HepG2 (cell line): Measurements from ENCODE around the gene AGT. TPM values are rescaled to one million over a fixed set of nuclear protein-coding genes. Genes with fewer than 3 reads are reported as not detected.
A peak's percentile ranks its signal among the peaks of the same experiment; 100 is the strongest.

Source experiments
- ARNT ChIP-seq: fragments of 450-650 bp; IDR thresholded peaks from 2 replicates; pipeline ENCODE4 v1.6.1; 2017
- ATF1 ChIP-seq: IDR thresholded peaks from 2 replicates; pipeline ENCODE4 v1.6.1; 2016; ENCODE audit warnings: mild to moderate bottlenecking, control low read depth
- CEBPZ ChIP-seq: IDR thresholded peaks from 2 replicates; pipeline ENCODE4 v1.6.1; 2012; ENCODE audit warnings: low read length, improper control_type of control experiment
- DMTF1 ChIP-seq: sonication (generic); formaldehyde crosslinking; IDR thresholded peaks from 2 replicates; pipeline ENCODE4 v1.4.0; 2020; ENCODE audit warnings: mild to moderate bottlenecking, missing genetic modification reagents
- GABPA ChIP-seq, 2 experiments: IDR thresholded peaks; 2 replicates each; pipeline ENCODE4 v1.6.1; 2011 to 2016; ENCODE audit warnings: low read depth in 2 of 2, low read length in 1 of 2, missing biosample characterization in 1 of 2, missing genetic modification characterization in 1 of 2
- HNF4A ChIP-seq: sonication (generic); formaldehyde crosslinking; IDR thresholded peaks from 2 replicates; pipeline ENCODE4 v1.4.0; 2020; ENCODE audit warnings: missing genetic modification reagents
- MZF1 ChIP-seq: sonication (generic); formaldehyde crosslinking; IDR thresholded peaks from 2 replicates; pipeline ENCODE4 v1.8.1; 2023; ENCODE audit warnings: mild to moderate bottlenecking, missing genetic modification reagents, borderline replicate concordance
- PPARG ChIP-seq: conservative IDR thresholded peaks from 2 replicates; pipeline ENCODE4 v1.6.1; 2016; ENCODE audit warnings: missing biosample characterization, missing genetic modification reagents
- RELA ChIP-seq: sonication (generic); formaldehyde crosslinking; IDR thresholded peaks from 2 replicates; pipeline ENCODE4 v1.4.0; 2020; ENCODE audit warnings: missing genetic modification reagents
- SALL1 ChIP-seq: sonication (generic); formaldehyde crosslinking; IDR thresholded peaks from 2 replicates; pipeline ENCODE4 v1.8.0; 2022; ENCODE audit warnings: mild to moderate bottlenecking, missing genetic modification reagents
- SIX4 ChIP-seq: sonication (generic); formaldehyde crosslinking; IDR thresholded peaks from 2 replicates; pipeline ENCODE4 v1.4.0; 2020; ENCODE audit warnings: missing genetic modification reagents
- SNRNP70 ChIP-seq: fragments of 200-400 bp; formaldehyde crosslinking; IDR thresholded peaks from 2 replicates; pipeline ENCODE4 v1.6.1; 2017; ENCODE audit warnings: mild to moderate bottlenecking, low read depth, low read length, moderate library complexity
- SRY ChIP-seq: sonication (generic); formaldehyde crosslinking; IDR thresholded peaks from 2 replicates; pipeline ENCODE4 v1.8.0; 2022; ENCODE audit warnings: mild to moderate bottlenecking, missing genetic modification reagents
- STAT6 ChIP-seq: sonication (generic); formaldehyde crosslinking; IDR thresholded peaks from 2 replicates; pipeline ENCODE4 v1.4.0; 2020; ENCODE audit warnings: missing genetic modification reagents, mild to moderate bottlenecking, borderline replicate concordance
- TP53 ChIP-seq: sonication (generic); formaldehyde crosslinking; conservative IDR thresholded peaks from 2 replicates; pipeline ENCODE4 v1.4.0; 2020; ENCODE audit warnings: missing genetic modification reagents
- YY1 ChIP-seq: IDR thresholded peaks from 2 replicates; pipeline ENCODE4 v1.6.1; 2011; ENCODE audit warnings: low read length, low read depth, moderate library complexity, mild to moderate bottlenecking; ENCODE audit not compliant: insufficient read depth, insufficient replicate concordance
- ZFP1 ChIP-seq: IDR thresholded peaks from 2 replicates; pipeline ENCODE4 v1.6.1; 2016
- ZNF143 ChIP-seq: sonication (generic); formaldehyde crosslinking; IDR thresholded peaks from 2 replicates; pipeline ENCODE4 v1.4.0; 2020; ENCODE audit warnings: missing genetic modification reagents
- ZNF253 ChIP-seq: sonication (generic); formaldehyde crosslinking; IDR thresholded peaks from 2 replicates; pipeline ENCODE4 v1.8.0; 2022; ENCODE audit warnings: mild to moderate bottlenecking, missing genetic modification reagents, borderline replicate concordance
- ZNF572 ChIP-seq: sonication (generic); formaldehyde crosslinking; IDR thresholded peaks from 2 replicates; pipeline ENCODE4 v1.5.1; 2020; ENCODE audit warnings: mild to moderate bottlenecking, missing genetic modification reagents
- ZNF737 ChIP-seq: sonication (generic); formaldehyde crosslinking; IDR thresholded peaks from 2 replicates; pipeline ENCODE4 v1.5.0; 2020; ENCODE audit warnings: missing genetic modification reagents, mild to moderate bottlenecking, borderline replicate concordance
- ZNF891 ChIP-seq: sonication (generic); formaldehyde crosslinking; IDR thresholded peaks from 2 replicates; pipeline ENCODE4 v1.5.0; 2020; ENCODE audit warnings: mild to moderate bottlenecking, missing genetic modification reagents
- ZSCAN12 ChIP-seq: sonication (generic); formaldehyde crosslinking; IDR thresholded peaks from 2 replicates; pipeline ENCODE4 v1.9.0; 2021; ENCODE audit warnings: mild to moderate bottlenecking, missing genetic modification reagents
- polyA plus RNA-seq, 8 experiments: library from polyadenylated mRNA; depleted of rRNA in 3 of 8; stranded (reverse) in 7 of 8; unstranded in 1 of 8; fragments of >200 nt; fragmentation: Illumina TruSeq in 4 of 8; extraction: Trizol in 4 of 8; gene quantifications; 2 replicates each; pipeline versions ENCODE4 v1.2.1 to v1.2.3, GENCODE V29; 2011 to 2016; ENCODE audit warnings: low read depth in 4 of 8, missing spikeins in 1 of 8, mixed read lengths in 1 of 8; ENCODE audit not compliant: insufficient read depth in 1 of 8
- total RNA-seq, 5 experiments: library from RNA; depleted of rRNA; stranded (reverse); fragments of >200 nt; fragmentation: Illumina TruSeq; extraction: Trizol; gene quantifications; 2 replicates each; pipeline ENCODE4 v1.2.3, GENCODE V29; 2016; ENCODE audit warnings: low read depth in 1 of 5

AGT gene
- total and polyA plus RNA-seq, 2 of the 13 experiments (the other 11 are each of a cell fraction or from before 2014, with no cell fraction given): 892 to 2,071 TPM

- peak; percentile 76 for TF ChIP-seq SRY (CRISPR knock-in tag)
- TF ChIP-seq DMTF1 (CRISPR knock-in tag): no peak
- no peak for TF ChIP-seq SNRNP70
- TF ChIP-seq PPARG (CRISPR knock-in tag): peak; percentile 94
- TF ChIP-seq ZSCAN12 (CRISPR knock-in tag): no peak
- TF ChIP-seq MZF1 (CRISPR knock-in tag): no peak
- TF ChIP-seq ARNT: no peak
- peak; percentile 82 for TF ChIP-seq SIX4
- no peak; the same call in 1 of the 2 replicates for TF ChIP-seq TP53 (CRISPR knock-in tag)
- TF ChIP-seq YY1: peak; percentile 56
- TF ChIP-seq ZNF891 (CRISPR knock-in tag): peak; percentile 69; the same call in 1 of the 2 replicates
- TF ChIP-seq GABPA (IDR thresholded peaks at IDR 0.05; ENCODE audit: low read depth, low read length): no peak
- TF ChIP-seq GABPA (CRISPR knock-in tag; IDR thresholded peaks at IDR 0.05; ENCODE audit: low read depth): peak; percentile 79
- peak; percentile 54; the same call in 1 of the 2 replicates for TF ChIP-seq ZFP1 (CRISPR knock-in tag)
- peak; percentile 99 for TF ChIP-seq SALL1 (CRISPR knock-in tag)
- peak; percentile 49; the same call in 1 of the 2 replicates for TF ChIP-seq STAT6 (CRISPR knock-in tag)
- peak; percentile 98 for TF ChIP-seq HNF4A (CRISPR knock-in tag)
- TF ChIP-seq ZNF143 (CRISPR knock-in tag): no peak
- TF ChIP-seq ZNF253 (CRISPR knock-in tag): peak; percentile 62; the same call in 1 of the 2 replicates
- no peak for TF ChIP-seq ZNF572 (CRISPR knock-in tag)
- TF ChIP-seq RELA (CRISPR knock-in tag): 0 out of 2 replicates have a peak, but pooled peaks have one; percentile 66
- TF ChIP-seq ATF1 (CRISPR knock-in tag): peak; percentile 37
- TF ChIP-seq CEBPZ: no peak
- TF ChIP-seq ZNF737: peak; percentile 31; the same call in 1 of the 2 replicates
Measured at GRCh38 chr1:230702934-230703678, 10.8 kb downstream of the AGT start (continued).
